WTC11 (cell line): ENCODE results near the gene SCN4A. TPM values are rescaled to one million over a fixed set of nuclear protein-coding genes. Genes with fewer than 3 reads are reported as not detected.

ENCODE experiments used
- ATAC-seq: fragments of 200-7000 bp; cut with Tn5 transposase; 2 replicates; pipeline ENCODE4 v1.10.0; 2021; ENCODE audit warnings: mild to moderate bottlenecking, moderate library complexity
- CTCF ChIA-PET: fragments of 300-600 bp; sonication (Branson Sonifier 250); formaldehyde crosslinking; loops from one replicate; lab custom pipeline; 2021; ENCODE audit warnings: antibody characterized with exemption; lab: Charles Lee
- POLR2A ChIA-PET: fragments of 350-600 bp; sonication (Branson Sonifier 250); formaldehyde crosslinking; loops from one replicate; lab custom pipeline; 2021; ENCODE audit warnings: antibody characterized with exemption; lab: Charles Lee
- DNase-seq: peaks from one replicate; pipeline ENCODE4 v3.0.0; 2021; ENCODE audit warnings: low spot score
- H3K27ac Mint-ChIP-seq: 2 replicates; pipeline ENCODE4 v1.8.0; 2021; ENCODE audit warnings: mixed read lengths
- H3K27me3 Mint-ChIP-seq: 2 replicates; pipeline ENCODE4 v1.8.0; 2021; ENCODE audit warnings: low read depth, mild to moderate bottlenecking, moderate library complexity, mixed read lengths
- H3K36me3 Mint-ChIP-seq: 2 replicates; pipeline ENCODE4 v1.8.0; 2021; ENCODE audit warnings: mixed read lengths
- H3K4me1 Mint-ChIP-seq: 2 replicates; pipeline ENCODE4 v1.8.0; 2022; ENCODE audit warnings: mixed read lengths
- H3K4me3 Mint-ChIP-seq: 2 replicates; pipeline ENCODE4 v1.8.0; 2021; ENCODE audit warnings: mild to moderate bottlenecking, moderate library complexity, mixed read lengths
- H3K9me3 Mint-ChIP-seq: 2 replicates; pipeline ENCODE4 v1.8.0; 2021; ENCODE audit warnings: mixed read lengths
- ARID4B ChIP-seq: sonication (generic); formaldehyde crosslinking; IDR thresholded peaks from 2 replicates; pipeline ENCODE4 v1.8.0; 2023; ENCODE audit warnings: missing genetic modification reagents, mild to moderate bottlenecking, borderline replicate concordance
- ATF2 ChIP-seq: sonication (generic); formaldehyde crosslinking; IDR thresholded peaks from 2 replicates; pipeline ENCODE4 v1.8.1; 2022; ENCODE audit warnings: low read depth, missing genetic modification reagents, borderline replicate concordance
- FOXJ3 ChIP-seq: sonication (generic); formaldehyde crosslinking; IDR thresholded peaks from 2 replicates; pipeline ENCODE4 v1.9.0; 2021; ENCODE audit warnings: missing genetic modification reagents, mild to moderate bottlenecking, borderline replicate concordance
- FOXP4 ChIP-seq: sonication (generic); formaldehyde crosslinking; IDR thresholded peaks from 2 replicates; pipeline ENCODE4 v1.8.0; 2022; ENCODE audit warnings: mild to moderate bottlenecking, missing genetic modification reagents
- KAT7 ChIP-seq: sonication (generic); formaldehyde crosslinking; IDR thresholded peaks from 2 replicates; pipeline ENCODE4 v1.8.1; 2023; ENCODE audit warnings: missing genetic modification reagents, mild to moderate bottlenecking, borderline replicate concordance
- MAX ChIP-seq: sonication (generic); formaldehyde crosslinking; IDR thresholded peaks from 2 replicates; pipeline ENCODE4 v1.8.0; 2022; ENCODE audit warnings: mild to moderate bottlenecking, missing genetic modification reagents
- OVOL2 ChIP-seq: fragments of 250-450 bp; sonication (Bioruptor Pico); IDR thresholded peaks from 2 replicates; pipeline ENCODE4 v1.9.0; 2021; ENCODE audit warnings: mild to moderate bottlenecking, borderline replicate concordance
- RELA ChIP-seq: sonication (generic); formaldehyde crosslinking; IDR thresholded peaks from 2 replicates; pipeline ENCODE4 v1.8.1; 2022; ENCODE audit warnings: missing genetic modification reagents, mild to moderate bottlenecking, borderline replicate concordance
- RORB ChIP-seq: fragments of 250-450 bp; sonication (Bioruptor Pico); IDR thresholded peaks from 2 replicates; pipeline ENCODE4 v1.9.0; 2021; ENCODE audit warnings: mild to moderate bottlenecking
- TEAD1 ChIP-seq: sonication (generic); formaldehyde crosslinking; IDR thresholded peaks from 2 replicates; pipeline ENCODE4 v1.8.0; 2022; ENCODE audit warnings: mild to moderate bottlenecking, missing genetic modification reagents
- ZBTB43 ChIP-seq: sonication (generic); formaldehyde crosslinking; IDR thresholded peaks from 2 replicates; pipeline ENCODE4 v1.8.1; 2023; ENCODE audit warnings: mild to moderate bottlenecking, missing genetic modification reagents
- ZNF512 ChIP-seq: sonication (generic); formaldehyde crosslinking; IDR thresholded peaks from 2 replicates; pipeline ENCODE4 v1.8.1; 2022; ENCODE audit warnings: missing genetic modification reagents, borderline replicate concordance
- ZNF671 ChIP-seq: fragments of 250-450 bp; sonication (Bioruptor Pico); IDR thresholded peaks from 2 replicates; pipeline ENCODE4 v1.8.0; 2021; ENCODE audit warnings: mild to moderate bottlenecking
- total RNA-seq: library from RNA; stranded (reverse); gene quantifications from 3 replicates; pipeline ENCODE4 v1.2.3, GENCODE V29; 2021

Gene SCN4A
- total RNA-seq, 1 experiment from 2014 or later = 5.8 TPM

GRCh38 chr17:63988741-63989621, 16.3 kb upstream of the SCN4A start (continued):
- TF ChIP-seq ARID4B (no peak), ZBTB43 (CRISPR knock-in tag) (no peak), ATF2 (CRISPR knock-in tag) (no peak), OVOL2 (CRISPR knock-in tag) (no peak), ZNF512 (CRISPR knock-in tag) (no peak), FOXJ3 (CRISPR knock-in tag) (no peak), RORB (no peak)
- TF ChIP-seq, all 79 proteins: peak for 0

GRCh38 chr17:63988127-63988478, 15.4 kb upstream of the SCN4A start:
- no peak overlapping the region for H3K4me3 Mint-ChIP-seq
- DNase-seq (no peak), ATAC-seq (no peak)
- no peaks in the 10 kb centered on the region for H3K36me3 Mint-ChIP-seq
- H3K4me1 Mint-ChIP-seq = peaks cover 20% of the 10 kb centered on the region
- H3K9me3 Mint-ChIP-seq = peaks cover under 1% of the 10 kb centered on the region; the same call in 1 of the 2 replicates
- ChIA-PET CTCF (interaction anchor here (2.1 to 4.5 kb wide), 6 partner anchors 26 to 76 kb away, joined by 10 to 88 read pairs (median 19); partner anchors contain the start of genes CSHL1 and GH1), POLR2A (no interaction called here)
- no peak for TF ChIP-seq MAX
- no peak for TF ChIP-seq FOXP4 (CRISPR knock-in tag)
- no peak for TF ChIP-seq KAT7
- no peak for TF ChIP-seq ZNF671 (CRISPR knock-in tag)
- no peak for TF ChIP-seq TEAD1 (CRISPR knock-in tag)
- no peak for TF ChIP-seq RELA
- H3K27ac Mint-ChIP-seq = no peak overlapping the region
- peaks cover 9% of the 10 kb centered on the region for H3K27me3 Mint-ChIP-seq
